Measurements from ENCODE around the gene DLG2.

DNA sequence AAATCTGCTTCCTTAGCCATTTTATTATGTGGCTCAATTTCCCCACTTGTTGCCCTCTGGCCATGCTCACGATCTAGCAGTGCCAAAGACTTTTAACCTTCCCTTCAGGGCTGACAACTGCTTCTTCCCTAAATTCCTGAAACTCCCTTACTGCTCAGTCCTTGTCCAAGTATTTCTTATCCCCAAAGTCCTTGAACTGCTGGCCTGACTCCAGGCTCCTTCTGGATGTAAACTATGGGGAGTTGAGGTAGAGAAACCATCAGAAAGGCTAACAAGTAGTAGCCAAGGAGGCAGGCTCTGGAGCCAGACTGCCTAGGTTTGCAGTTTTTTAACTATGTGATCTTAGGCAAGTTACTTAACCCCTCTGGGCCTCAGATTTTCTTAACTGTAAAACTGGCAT lies 2082.3 kb downstream of the DLG2 start:
- TF ChIP-seq EZH2 (IDR thresholded peaks at IDR 0.05; ENCODE audit: borderline replicate concordance, low read depth, low read length, severe bottlenecking) (no peak), POLR2A (IDR thresholded peaks at IDR 0.05; ENCODE audit: low read depth, low read length) (no peak), MAX (IDR thresholded peaks at IDR 0.05; ENCODE audit: insufficient read depth, insufficient read length) (no peak), POLR2AphosphoS5 (IDR thresholded peaks at IDR 0.05; ENCODE audit: insufficient read depth, low read depth, low read length) (no peak), MYC (IDR thresholded peaks at IDR 0.05; ENCODE audit: low read depth, low read length) (no peak)
- TF ChIP-seq, protein P1, sequence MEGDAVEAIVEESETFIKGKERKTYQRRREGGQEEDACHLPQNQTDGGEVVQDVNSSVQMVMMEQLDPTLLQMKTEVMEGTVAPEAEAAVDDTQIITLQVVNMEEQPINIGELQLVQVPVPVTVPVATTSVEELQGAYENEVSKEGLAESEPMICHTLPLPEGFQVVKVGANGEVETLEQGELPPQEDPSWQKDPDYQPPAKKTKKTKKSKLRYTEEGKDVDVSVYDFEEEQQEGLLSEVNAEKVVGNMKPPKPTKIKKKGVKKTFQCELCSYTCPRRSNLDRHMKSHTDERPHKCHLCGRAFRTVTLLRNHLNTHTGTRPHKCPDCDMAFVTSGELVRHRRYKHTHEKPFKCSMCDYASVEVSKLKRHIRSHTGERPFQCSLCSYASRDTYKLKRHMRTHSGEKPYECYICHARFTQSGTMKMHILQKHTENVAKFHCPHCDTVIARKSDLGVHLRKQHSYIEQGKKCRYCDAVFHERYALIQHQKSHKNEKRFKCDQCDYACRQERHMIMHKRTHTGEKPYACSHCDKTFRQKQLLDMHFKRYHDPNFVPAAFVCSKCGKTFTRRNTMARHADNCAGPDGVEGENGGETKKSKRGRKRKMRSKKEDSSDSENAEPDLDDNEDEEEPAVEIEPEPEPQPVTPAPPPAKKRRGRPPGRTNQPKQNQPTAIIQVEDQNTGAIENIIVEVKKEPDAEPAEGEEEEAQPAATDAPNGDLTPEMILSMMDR (IDR thresholded peaks at IDR 0.05; ENCODE audit: extremely low read depth in 1 of 2, insufficient read depth in 1 of 2, low read depth in 1 of 2, low read length in 2 of 2) = no peak
